ENCODE results near the gene CORIN.

- TF ChIP-seq POLR2AphosphoS5 (IDR thresholded peaks at IDR 0.05; ENCODE audit: low read depth): no peak
- no peak for TF ChIP-seq EZH2 (IDR thresholded peaks at IDR 0.05; ENCODE audit: low read depth, unreplicated experiment)
Observed at GRCh38 chr4:47669946-47670345, 167.9 kb downstream of the CORIN start.

Measured in GM23338 (cell line).